ENCODE measurements around the gene ARRB2. TPM values are rescaled to one million over a fixed set of nuclear protein-coding genes. Genes with fewer than 3 reads are reported as not detected.

The ARRB2 gene
- total and polyA plus RNA-seq, 2 of the 13 experiments (the other 11 are each of a cell fraction or from before 2014, with no cell fraction given) = 21.5 to 49.2 TPM

GRCh38 chr17:4664230-4664629, 46.2 kb upstream of the ARRB2 start:
- H3K27ac ChIP-seq (ENCODE audit: extremely low read length, insufficient read depth, low read length) = no peak overlapping the region
- WGBS (ENCODE audit: low lambda C conversion rate) = 63% methylated on average over 7 of the region's 9 CpGs

DNA sequence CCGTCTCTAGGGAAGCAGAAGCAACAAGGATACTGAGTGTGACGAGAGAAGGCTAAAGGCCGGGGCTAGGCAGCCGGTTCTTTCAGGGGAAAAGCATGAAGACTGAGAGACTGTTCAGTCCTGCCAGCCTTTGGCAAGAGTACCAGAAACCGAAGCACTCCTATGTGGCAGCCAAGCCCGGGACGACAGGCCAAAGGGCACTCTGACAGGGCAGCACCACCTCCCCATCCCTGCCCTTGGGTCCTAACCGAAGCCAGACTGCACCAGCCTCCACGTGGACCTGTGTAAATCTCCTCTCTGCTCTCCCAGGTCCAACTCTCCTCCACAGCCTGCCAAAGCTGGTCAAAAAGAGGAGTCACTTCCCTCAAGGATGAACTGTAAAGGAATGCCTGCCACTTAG, 45.4 kb upstream of the ARRB2 start:
- intact Hi-C loops (cut with micrococcal nuclease; ENCODE audit: unreplicated experiment) (no loop called here), in situ Hi-C loops (cut with HindIII; ENCODE audit: extremely low pct_ligation_motif_present, low pct_unique_long_range_greater_than_20kb) (no loop called here)
- BruUV-seq (replicated peaks) = no TSS peak
- no peak overlapping the region for H3K4me2 ChIP-seq (ENCODE audit: low read depth, low read length)
- H3K4me3 ChIP-seq (replicated peaks in 1 of 3; ENCODE audit: insufficient read depth in 1 of 3, low read depth in 2 of 3, low read length in 3 of 3) = no peak overlapping the region
- no peak overlapping the region for H2AFZ ChIP-seq (ENCODE audit: low read length)
- H3K27me3 ChIP-seq (ENCODE audit: control insufficient read depth in 1 of 2, insufficient read depth in 2 of 2, low read length in 2 of 2) = peaks cover 0 to 16% of the 10 kb centered on the region in 2 experiments; a peak in 2 of 5 replicates
- H4K20me1 ChIP-seq (ENCODE audit: insufficient read depth, low read length) = no peaks in the 10 kb centered on the region
- H3K4me1 ChIP-seq (ENCODE audit: insufficient read depth, low read length) = peaks cover 10% of the 10 kb centered on the region; the same call in 1 of the 2 replicates
- H3K9me3 ChIP-seq (ENCODE audit: low read length) = no peaks in the 10 kb centered on the region
- no peaks in the 10 kb centered on the region for H3K36me3 ChIP-seq (replicated peaks in 1 of 2; ENCODE audit: control insufficient read depth in 1 of 2, insufficient read depth in 2 of 2, low read length in 2 of 2)
- H3K79me2 ChIP-seq (ENCODE audit: insufficient read depth, low read length) = no peaks in the 10 kb centered on the region
- ATAC-seq (peak; percentile 84), DNase-seq (ENCODE audit: low spot score) (no peak), FAIRE-seq (no peak)
- H3K9ac ChIP-seq (ENCODE audit: insufficient read depth, low read depth, low read length) = no peak overlapping the region
- CTCF ChIA-PET (ENCODE audit: low intra/inter-chr PET ratio, low total read pairs) = no interaction called here
- H3K27ac ChIP-seq (ENCODE audit: extremely low read length, insufficient read depth, low read length) = no peak overlapping the region
- 6% methylated on average over 8 of the region's 9 CpGs for WGBS (ENCODE audit: low lambda C conversion rate)
- no peak for TF ChIP-seq RBM39 (IDR thresholded peaks at IDR 0.05; ENCODE audit: low read depth, low read length, poor library complexity, severe bottlenecking)
- TF ChIP-seq ZNF275 (CRISPR knock-in tag; IDR thresholded peaks at IDR 0.05; ENCODE audit: borderline replicate concordance) = no peak
- no peak for TF ChIP-seq ZNF263 (CRISPR knock-in tag; IDR thresholded peaks at IDR 0.05)
- TF ChIP-seq ZNF180 (CRISPR knock-in tag; IDR thresholded peaks at IDR 0.05; ENCODE audit: borderline replicate concordance, low read depth) = no peak
- TF ChIP-seq PRDM4 (CRISPR knock-in tag; IDR thresholded peaks at IDR 0.05; ENCODE audit: borderline replicate concordance) = no peak
- TF ChIP-seq POLR2G (IDR thresholded peaks at IDR 0.05; ENCODE audit: low read depth, low read length) = 0 out of 2 replicates have a peak, but pooled peaks have one; percentile 10
- no peak for TF ChIP-seq ZNF224 (CRISPR knock-in tag; IDR thresholded peaks at IDR 0.05)
- TF ChIP-seq GPN1 (CRISPR knock-in tag; IDR thresholded peaks at IDR 0.05; ENCODE audit: borderline replicate concordance) = no peak
- TF ChIP-seq RBFOX2 (IDR thresholded peaks at IDR 0.05; ENCODE audit: low read depth, low read length) = no peak
- POLR2A ChIA-PET = no interaction called here

More at GRCh38 chr17:4664230-4664629, 46.2 kb upstream of the ARRB2 start:
- Histone ChIP-seq H3K9ac (ENCODE audit: insufficient read depth, low read depth, low read length) (no peak overlapping the region), H3K36me3 (replicated peaks in 1 of 2; ENCODE audit: control insufficient read depth in 1 of 2, insufficient read depth in 2 of 2, low read length in 2 of 2) (no peaks in the 10 kb centered on the region), H2AFZ (ENCODE audit: low read length) (no peak overlapping the region), H3K4me3 (replicated peaks in 1 of 3; ENCODE audit: insufficient read depth in 1 of 3, low read depth in 2 of 3, low read length in 3 of 3) (no peak overlapping the region), H3K27me3 (ENCODE audit: control insufficient read depth in 1 of 2, insufficient read depth in 2 of 2, low read length in 2 of 2) (peaks cover 0 to 16% of the 10 kb centered on the region in 2 experiments; a peak in 2 of 5 replicates), H3K4me2 (ENCODE audit: low read depth, low read length) (no peak overlapping the region), H3K9me3 (ENCODE audit: low read length) (no peaks in the 10 kb centered on the region), H3K4me1 (ENCODE audit: insufficient read depth, low read length) (peaks cover 10% of the 10 kb centered on the region; the same call in 1 of the 2 replicates), H3K79me2 (ENCODE audit: insufficient read depth, low read length) (no peaks in the 10 kb centered on the region), H4K20me1 (ENCODE audit: insufficient read depth, low read length) (no peaks in the 10 kb centered on the region)
- ATAC-seq = no peak; the same call in 1 of the 3 replicates
- TF ChIP-seq RXRB (CRISPR knock-in tag; IDR thresholded peaks at IDR 0.05; ENCODE audit: borderline replicate concordance) = no peak
- intact Hi-C loops (cut with micrococcal nuclease; ENCODE audit: unreplicated experiment) (no loop called here), in situ Hi-C loops (cut with HindIII; ENCODE audit: extremely low pct_ligation_motif_present, low pct_unique_long_range_greater_than_20kb) (no loop called here)
- ChIA-PET CTCF (ENCODE audit: low intra/inter-chr PET ratio, low total read pairs) (no interaction called here), POLR2A (interaction anchor here (0.9 kb wide), 1 partner anchor 40 kb away, joined by 3 read pairs; the partner anchor contains the start of gene PELP1)
- BruUV-seq (replicated peaks) = no TSS peak
- FAIRE-seq = no peak
- DNase-seq (ENCODE audit: low spot score) = no peak

Data from HepG2 (cell line).